HG02970 (cell line): ENCODE data around the gene YBEY.

Experiments used
- ATAC-seq: cut with Tn5 transposase; IDR thresholded peaks from one replicate; pipeline ENCODE4 v1.9.1; 2021; ENCODE audit warnings: mild to moderate bottlenecking, moderate library complexity, moderate number of reproducible peaks; ENCODE audit not compliant: unreplicated experiment, low FRiP score

The YBEY gene

GRCh38 chr21:46264046-46264689 lies 22.0 kb upstream of the YBEY start:
- ATAC-seq = no peak

DNA sequence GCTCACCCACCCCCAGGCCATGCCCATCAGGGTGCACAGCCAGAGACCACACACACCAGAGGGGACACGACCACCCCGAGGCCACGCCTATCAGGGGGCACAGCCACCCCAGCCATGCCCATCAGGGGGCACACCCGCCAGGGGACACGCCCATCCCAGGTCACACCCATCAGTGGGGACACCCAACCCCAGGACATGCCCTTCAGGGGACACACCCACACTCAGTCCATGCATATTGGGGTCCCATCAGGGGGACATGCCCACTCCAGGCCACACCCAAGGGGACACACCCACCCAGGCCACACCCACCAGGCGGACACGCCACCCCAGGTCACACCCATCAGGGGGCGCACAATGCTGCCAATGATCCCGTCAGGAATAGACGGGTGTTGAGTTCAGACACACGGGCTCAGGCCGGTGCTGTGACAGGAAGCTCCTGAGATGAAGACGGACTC lies 21.4 kb upstream of the YBEY start:
- no peak for ATAC-seq

- ATAC-seq = no peak
Observed at GRCh38 chr21:46265736-46266525, 20.2 kb upstream of the YBEY start.

GRCh38 chr21:46266946-46267345 lies 19.2 kb upstream of the YBEY start:
- ATAC-seq = no peak

DNA sequence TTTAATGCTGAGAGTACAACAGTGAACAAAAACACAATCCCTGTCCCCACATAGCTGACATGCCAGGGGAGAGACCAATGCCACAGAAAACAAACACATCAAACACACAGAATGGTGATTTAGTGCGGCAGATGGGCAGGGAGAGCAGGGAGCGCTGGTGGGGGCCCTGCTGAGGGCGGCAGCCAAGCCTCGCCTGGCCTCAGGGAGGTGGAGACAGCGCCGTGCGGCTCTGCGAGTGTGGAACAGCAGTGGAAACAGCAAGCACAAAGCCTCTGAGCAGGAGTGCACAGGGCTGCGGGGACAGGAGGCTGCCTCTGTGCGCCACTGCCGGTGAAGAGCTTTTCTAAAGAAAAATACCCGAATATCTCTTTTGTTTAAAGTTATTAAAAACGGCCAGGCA lies 17.8 kb upstream of the YBEY start:
- no peak for ATAC-seq

DNA sequence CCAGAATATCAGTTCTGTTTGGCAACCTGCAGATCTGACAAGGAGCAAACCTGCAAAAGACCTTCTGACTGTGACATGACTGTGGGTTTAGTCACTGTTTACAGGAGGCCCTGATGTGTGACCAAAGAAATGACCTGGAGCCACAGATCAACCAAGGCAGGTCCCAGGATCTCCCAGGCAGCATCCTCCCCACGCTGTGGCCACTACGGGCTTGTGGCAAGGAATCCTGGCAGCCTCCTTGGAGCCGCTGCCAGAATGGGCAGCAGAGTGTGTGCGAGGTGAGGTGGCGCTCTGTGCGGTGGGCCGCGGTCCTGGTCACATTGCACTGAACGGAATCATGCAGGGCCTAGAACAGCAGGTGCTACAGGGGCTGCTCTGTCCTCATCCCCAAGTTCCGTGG lies 16.7 kb upstream of the YBEY start:
- ATAC-seq = no peak

DNA sequence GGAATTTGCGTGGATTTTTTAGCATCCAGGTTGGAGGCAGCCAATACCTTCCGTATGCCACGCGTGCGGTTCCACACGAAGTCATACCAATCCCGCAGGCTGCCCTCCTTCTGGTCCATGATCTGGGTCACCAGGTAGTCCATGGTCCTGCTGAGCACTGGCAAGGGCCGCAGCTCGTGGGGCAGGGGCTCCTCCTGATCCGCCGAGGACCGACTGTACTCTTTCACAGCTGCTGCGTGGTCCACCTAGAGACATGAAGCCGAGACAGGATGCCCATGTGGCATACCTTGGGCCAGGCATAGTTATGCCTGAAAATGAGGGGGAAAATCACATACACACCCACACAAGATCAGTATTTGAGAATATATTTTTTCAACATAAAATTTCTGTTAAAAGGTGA lies 12.8 kb upstream of the YBEY start:
- no peak for ATAC-seq

GRCh38 chr21:46274797-46275390 lies 11.2 kb upstream of the YBEY start:
- no peak for ATAC-seq

DNA sequence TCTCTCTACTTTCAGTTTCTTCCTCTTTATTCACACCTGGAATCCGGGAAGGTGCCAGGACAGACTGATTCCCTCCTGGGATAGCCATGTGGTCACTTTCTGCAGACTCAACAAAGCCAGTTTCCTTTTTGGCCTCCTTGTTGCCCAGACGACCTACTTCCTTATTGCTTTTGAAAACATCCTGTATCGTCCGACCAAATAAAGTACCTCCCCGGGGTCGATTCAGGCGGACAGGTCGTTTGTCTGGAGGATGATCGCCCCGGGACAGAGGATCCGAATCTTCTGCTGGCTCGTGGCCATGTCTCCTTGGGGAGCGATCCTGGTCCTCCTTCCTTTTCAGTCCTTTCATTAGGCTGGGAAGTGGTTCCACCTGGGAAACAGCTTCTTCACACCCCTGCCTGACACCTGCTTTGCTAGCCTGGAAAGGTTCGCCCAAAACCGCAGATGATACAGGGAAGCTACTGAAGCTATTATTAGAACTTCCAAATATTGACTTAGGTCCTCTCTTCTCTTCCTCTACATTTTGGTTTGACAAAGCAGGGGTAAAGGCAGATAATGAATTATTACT lies 2.0 kb upstream of the YBEY start:
- ATAC-seq = no peak

DNA sequence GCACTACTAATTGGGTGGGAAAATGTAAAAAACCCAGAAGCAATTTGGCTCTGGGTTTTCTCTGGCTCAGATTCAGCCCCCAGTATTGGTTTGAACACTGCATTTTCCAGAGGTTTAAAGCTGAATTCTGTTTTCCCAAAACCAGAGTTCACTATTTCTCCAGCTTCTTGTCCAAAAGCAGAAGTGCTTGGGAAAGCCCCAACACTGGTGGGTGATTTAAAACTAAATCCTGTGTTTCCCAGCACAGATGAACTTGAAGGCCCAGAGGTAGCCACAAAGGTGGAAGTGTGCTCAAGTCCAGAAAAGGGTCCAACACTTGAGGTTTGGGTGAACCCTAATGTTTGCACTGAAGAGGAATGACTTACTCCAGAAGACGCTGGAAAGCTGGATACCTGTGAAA lies 1.4 kb upstream of the YBEY start:
- ATAC-seq = no peak

DNA sequence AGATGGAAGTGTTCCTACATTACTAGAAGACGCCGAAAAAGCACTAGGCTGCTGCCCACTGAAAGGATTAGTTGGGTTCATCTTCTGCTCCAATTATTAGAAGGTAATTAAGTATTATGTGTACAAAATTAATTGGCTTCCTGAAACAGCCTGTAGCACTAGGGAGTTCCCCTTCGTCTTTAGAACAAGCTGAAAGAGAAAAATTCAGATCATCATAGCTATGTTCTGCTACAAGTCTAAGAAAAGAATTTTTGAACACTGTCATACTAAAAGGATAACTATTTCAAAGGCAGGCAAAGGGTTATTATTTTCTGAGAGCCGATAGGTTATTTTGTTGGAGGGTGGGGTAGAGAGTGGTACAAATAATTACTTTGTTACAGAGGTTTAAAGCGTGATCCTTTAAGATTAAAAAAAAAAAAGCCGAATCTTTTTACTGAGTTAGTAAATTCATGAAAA lies 908 bp upstream of the YBEY start, which contains the start of gene MCM3AP:
Gene MCM3AP, minus strand, starts transcription at position 406 of the 456 bp plus-strand sequence. Its CDS starts 325 bp downstream, at position 81.
- ATAC-seq = no peak

- no peak for ATAC-seq
Observed at GRCh38 chr21:46286648-46287002, 483 bp downstream of the YBEY start.

DNA sequence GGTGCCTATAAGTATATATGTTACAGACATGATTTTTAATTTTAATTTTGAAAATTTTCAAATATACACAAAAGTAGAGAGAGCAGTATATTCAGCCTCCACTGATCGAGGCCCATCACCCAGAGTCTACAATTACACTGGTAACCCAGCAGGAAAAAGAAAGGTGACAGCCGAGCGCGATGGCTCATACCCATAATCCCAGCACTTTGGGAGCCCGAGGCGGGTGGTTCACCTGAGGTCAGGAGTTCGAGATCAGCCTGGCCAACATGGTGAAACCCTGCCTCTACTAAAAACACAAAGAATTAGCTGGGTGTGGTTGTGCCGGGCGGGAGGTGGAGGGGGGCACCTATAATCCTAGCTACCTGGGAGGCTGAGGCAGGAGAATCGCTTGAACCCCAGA lies 1.4 kb downstream of the YBEY start:
- no peak for ATAC-seq

DNA sequence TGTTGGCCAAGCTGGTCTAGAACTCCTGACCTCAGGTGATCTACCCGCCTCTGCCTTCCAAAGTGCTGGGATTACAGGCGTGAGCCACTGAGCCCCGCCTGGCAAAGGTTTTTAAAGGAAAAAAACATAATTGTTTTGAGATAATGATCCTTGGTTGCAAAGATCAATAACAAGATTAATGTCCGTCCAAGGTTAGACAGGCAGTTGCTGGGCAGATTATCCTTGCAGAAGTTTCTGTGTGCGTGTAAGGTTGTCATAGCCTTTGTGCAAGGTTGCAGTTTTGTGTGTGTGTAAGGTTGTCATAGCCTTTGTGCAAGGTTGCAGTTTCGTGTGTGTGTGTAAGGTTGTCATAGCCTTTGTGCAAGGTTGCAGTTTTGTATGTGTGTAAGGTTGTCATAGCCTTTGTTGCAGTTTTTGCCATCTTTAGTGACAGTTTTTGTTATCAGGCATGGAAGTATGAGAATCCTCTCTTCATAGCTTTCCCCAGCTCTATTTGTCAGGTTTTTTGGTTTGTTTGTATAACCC lies 3.6 kb downstream of the YBEY start:
- no peak for ATAC-seq

DNA sequence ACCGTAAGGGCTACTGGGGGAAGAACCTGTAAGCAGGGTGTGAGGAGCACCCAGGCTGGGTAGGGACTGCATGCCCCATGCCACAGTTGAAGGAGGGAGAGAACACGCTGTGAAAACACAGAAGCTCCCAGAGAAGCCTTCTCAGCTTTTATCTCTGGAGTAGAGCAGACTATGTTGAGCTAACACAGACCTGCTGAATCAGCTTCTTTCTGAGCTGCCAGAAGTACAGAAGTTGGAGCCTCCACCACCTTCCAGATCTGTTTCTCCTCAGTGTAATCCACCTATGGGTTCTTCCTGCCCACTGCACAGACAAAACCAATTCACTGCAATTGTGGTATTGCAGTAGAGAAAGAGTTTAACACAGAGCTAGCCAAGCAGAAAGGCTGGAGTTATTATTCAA lies 5.4 kb downstream of the YBEY start:
- no peak for ATAC-seq

DNA sequence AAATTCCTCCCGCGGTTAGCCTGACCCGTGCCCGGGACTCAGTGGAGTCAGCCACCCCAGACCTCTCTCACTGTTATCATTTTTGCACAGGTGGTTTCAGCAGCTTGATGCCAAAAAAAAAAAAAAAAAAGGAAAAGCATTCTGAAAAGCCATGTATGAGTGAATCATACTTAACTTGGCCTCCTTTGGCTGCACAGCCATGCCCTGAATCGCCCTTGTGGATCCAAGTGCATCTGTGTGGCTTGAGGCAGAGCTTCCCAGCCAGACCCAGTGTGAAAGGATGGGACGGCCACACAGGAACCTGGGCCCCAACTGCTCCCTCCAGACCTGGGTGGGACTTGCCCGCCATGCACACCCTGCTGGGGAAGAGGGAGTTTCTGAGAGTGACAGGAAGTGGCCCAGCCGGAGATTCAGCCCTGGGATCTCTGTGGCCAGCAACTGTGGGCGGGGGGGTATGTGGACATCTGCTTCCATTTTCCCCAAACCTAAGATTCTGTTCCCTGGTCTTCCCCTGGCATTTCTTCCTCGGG lies 8.6 kb downstream of the YBEY start:
- no peak for ATAC-seq

DNA sequence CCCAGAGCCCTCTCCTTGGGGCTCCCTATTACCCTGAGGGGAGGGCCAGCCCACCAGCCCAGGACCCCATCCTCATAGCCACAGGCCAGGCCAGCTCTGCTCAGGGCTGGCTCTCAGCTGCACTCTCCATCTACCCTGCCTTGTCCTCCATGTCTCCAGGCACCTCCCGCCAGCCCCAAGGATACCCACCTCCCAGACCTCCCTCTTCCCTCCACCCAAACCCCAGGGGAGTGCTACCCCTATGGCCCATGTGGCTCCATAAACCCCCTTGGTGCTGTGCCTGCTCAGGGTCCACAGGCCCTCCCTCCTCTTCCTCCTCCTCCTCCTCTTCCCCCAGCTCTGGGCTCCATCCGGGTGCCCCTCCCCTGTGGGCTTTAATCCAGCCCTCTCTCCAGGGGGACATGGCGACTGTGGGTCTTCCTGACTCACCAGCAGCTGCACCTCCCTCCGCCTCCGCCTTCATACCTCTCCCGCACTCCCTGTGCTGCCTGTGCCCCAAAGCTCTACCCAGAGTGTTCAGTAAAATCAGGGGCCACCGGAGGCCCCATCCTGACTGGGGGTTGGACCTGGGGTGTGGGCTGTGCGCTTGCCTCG lies 9.1 kb downstream of the YBEY start:
- ATAC-seq = no peak

- no peak for ATAC-seq
Observed at GRCh38 chr21:46295996-46296752, 10.0 kb downstream of the YBEY start.

GRCh38 chr21:46297338-46298271 lies 11.5 kb downstream of the YBEY start:
- ATAC-seq = no peak
